Head of caudate nucleus (tissue), 42 donors: Measurements from ENCODE around the gene ACYP1.

Experiments used
- DNase-seq, 42 donors: peaks; one replicate each; pipeline versions ENCODE4 v3.0.0 to v3.0.0-alpha.2; 2020 to 2021; ENCODE audit warnings: mixed read lengths in 7 of 42
- intact Hi-C: fragments of 100-400 bp; cut with DNase I; formaldehyde crosslinking; loops from one replicate; pipeline ENCODE4 v1.15.0; 2022

ACYP1 gene

DNA sequence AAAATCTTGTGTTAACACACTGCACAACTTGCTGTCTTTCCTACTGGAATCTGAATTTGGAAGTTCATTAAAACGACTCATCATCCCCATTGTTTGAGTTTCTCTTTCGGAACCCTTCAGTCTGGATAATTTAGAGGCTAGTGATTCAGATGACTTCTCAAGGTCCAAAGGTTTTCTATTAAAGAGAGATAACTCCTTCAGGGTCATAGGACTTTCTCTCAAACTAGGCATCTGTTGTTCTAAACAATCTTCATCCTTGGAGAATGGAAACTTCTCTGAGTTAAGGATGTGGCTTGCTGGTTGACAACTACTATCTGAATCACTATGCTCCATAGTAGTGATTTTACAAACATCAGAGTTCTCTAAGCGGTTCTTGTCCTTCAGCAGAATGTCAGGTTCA is 16.9 kb downstream of the ACYP1 start:
- intact Hi-C loops: no loop called here
- DNase-seq: no peak

GRCh38 chr14:75046275-75046674 is 17.5 kb downstream of the ACYP1 start:
- intact Hi-C loops: no loop called here
- DNase-seq: no peak

DNA sequence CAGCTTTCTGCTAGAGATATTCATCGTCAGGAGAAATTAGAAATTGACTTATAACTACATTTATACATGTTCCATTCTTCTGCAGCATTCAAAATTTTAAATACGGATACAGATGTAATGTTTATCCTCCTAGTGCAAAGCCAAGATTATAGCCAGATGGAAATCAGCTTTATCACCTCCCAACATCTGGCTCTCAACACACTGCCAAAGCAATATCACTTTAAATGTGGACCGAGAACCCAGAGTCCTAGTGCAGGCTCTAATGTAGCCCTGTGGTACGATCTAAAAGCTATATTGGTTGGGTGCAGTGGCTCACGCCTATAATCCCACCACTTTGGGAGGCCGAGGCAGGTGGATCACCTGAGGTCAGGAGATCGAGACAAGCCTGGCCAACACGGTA is 19.1 kb downstream of the ACYP1 start:
- intact Hi-C loops: no loop called here
- no peak for DNase-seq

DNA sequence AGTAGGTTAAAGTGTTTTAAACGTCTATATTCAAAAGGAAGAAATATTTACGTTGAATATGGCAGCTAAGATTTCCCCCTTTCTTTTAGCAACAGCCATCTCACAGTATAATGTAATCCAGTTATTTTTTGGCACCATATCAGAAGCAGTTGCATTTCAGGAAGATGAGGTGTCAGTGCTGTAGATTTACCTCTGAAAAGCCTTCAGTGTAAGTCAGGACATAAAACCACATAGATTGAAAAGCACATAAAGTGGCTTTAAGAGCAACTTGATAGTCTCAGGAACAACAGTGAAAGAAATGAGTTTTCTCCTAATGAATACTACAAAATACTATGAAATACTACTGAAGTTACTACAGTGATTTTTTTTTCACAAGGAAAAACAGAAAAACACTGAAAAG is 19.5 kb downstream of the ACYP1 start:
- DNase-seq: no peak
- intact Hi-C loops: no loop called here

DNA sequence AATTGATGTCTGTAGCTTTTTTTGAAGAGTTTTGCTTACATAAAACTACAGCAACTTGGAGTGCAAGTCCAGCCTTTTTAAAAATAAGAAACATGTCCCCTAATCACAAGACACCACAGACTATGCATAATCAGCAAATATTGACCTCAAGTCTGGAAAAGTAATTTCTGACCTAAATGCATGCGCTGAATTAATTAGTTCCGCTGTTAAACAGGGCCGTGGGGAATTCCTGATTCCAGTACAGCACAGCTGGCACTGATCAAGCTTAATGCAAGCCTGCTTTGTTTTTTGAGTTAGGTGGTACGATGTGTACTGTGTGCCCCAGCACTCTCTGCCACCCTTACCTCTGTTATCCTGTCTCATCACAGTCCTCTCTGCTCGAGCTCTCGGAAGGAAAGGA is 21.8 kb downstream of the ACYP1 start:
- intact Hi-C loops: no loop called here
- DNase-seq: no peak

GRCh38 chr14:75041613-75042012 is 22.2 kb downstream of the ACYP1 start:
- DNase-seq: no peak
- intact Hi-C loops: no loop called here

- DNase-seq: no peak
- intact Hi-C loops: no loop called here
Observed at GRCh38 chr14:75040959-75041358, 22.9 kb downstream of the ACYP1 start.

DNA sequence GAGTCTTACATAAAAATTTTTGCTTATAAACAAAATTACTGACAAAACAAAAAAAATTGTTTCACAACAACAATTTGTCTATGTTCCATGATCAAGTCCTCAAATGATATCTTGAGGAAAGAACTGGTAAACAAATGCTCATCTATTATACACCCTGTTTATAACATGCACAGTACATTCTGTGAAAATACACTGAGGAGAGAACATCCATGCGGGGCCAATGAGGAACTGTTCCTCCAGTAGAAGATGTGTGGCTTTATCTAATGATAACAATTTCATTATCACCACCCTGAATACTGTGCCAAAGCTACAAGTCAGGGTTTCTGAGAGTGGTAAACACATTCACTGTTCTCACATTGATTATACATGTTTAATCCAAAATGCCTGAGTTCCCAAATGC is 23.3 kb downstream of the ACYP1 start:
- intact Hi-C loops: no loop called here
- no peak for DNase-seq

- intact Hi-C loops: no loop called here
Observed at GRCh38 chr14:75032939-75033338, 30.9 kb downstream of the ACYP1 start.

DNA sequence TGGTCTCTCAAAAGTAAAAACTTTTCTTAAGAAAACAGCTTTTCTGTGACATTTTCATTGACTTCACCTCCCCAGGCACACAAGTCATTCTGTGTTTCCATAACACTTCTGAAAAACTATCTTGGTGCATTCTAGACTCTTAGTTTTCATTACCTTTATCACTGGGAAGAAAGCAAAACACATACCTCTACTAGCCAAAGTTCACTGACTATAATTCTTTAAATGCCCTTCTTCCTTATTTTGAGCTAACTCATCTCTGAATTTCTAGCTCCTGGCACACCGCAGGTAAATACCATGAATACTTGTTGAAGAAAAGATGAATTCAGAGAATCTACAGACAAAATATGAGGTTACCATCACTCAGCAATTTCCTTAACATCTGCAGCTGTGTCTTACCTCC is 33.7 kb downstream of the ACYP1 start:
- intact Hi-C loops: no loop called here

More at GRCh38 chr14:75032939-75033338, 30.9 kb downstream of the ACYP1 start:
- DNase-seq: no peak

DNA sequence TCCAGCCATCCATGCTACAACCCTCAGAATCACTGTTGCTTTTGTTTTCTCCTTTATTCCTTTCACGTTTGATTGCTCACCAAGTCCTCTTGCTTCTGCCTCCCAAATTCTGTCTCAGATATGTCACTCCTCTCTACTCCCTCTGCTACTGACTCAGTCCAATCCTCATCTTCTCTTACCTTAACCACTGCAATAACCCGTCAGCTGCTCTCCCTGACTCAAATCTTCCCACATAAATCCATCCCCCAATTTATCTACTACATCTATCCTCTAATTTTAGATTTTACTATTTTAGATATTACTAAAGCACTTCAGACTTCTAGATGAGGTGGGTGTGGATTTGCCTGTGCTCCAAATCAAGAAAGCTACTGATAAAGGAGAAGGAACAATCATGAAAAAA is 37.9 kb downstream of the ACYP1 start:
- intact Hi-C loops: no loop called here
- DNase-seq: peak in 13 of 42 donors; percentile 7 to 79 (median 47)

More for the DNA sequence above, 33.7 kb downstream of the ACYP1 start:
- DNase-seq: no peak

DNA sequence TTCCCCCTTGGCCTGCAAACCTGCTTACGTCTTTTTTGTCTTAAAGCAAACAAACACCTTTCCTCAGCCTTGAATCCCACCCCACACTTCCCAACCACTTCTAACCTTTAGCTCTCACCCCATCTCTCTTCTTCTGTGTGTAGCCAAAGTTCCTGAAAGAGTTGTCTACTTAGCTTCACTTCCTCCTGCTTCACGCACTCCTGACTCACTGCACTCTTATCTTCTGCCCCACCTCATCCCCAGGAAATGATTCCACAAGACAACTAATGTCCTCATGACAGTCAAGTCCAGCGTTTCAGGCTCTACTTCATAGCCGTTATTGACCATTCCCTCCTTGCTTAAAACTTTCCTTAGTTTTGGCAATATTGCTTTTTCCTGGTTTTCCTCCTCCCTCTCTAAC is 38.7 kb downstream of the ACYP1 start:
- intact Hi-C loops: no loop called here
- no peak for DNase-seq

DNA sequence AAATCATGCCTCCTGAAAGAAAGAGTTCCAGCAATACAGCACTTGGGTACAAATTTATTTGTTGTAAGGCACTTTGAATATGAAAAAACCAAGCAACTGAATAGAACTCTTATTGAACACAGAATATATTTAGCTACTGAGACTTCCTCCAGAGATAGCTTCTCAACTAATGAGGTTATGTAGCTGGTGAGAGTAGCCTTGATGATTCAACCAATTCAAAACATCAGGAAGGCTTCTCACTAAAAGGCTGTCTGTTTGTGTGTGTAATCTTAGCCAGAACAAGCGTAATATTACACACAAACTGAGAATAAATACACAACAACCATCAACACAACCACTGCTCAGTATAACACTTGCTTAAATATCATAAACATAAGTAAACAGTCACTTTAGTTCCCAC is 40.7 kb downstream of the ACYP1 start:
- intact Hi-C loops: no loop called here
- no peak for DNase-seq

GRCh38 chr14:75022655-75023054 is 41.2 kb downstream of the ACYP1 start:
- no peak for DNase-seq
- intact Hi-C loops: no loop called here

GRCh38 chr14:75018694-75019093 is 45.1 kb downstream of the ACYP1 start:
- intact Hi-C loops: no loop called here
- no peak for DNase-seq

DNA sequence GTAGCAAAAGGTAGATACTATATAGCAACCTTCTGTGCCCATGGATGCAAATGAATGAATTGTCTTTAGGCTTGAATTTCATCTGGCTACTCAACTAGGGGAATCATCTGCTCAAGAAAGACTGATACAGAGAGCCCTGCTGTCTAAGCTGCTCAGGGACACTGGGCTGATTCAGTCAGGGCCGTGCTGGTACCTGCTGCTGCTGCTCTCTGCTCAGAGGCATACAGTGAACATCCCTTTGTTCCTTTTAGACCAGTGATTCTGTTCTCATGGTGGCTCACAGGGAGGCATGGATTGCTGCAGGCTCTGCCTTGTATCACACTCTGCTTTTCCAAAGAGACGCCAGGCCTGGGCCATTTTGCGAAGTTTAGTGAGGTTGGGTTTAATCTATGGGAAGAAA is 47.0 kb downstream of the ACYP1 start:
- peak in 15 of 42 donors; percentile 10 to 56 (median 27) for DNase-seq
- intact Hi-C loops: no loop called here

GRCh38 chr14:75015496-75015895 is 48.3 kb downstream of the ACYP1 start:
- no peak for DNase-seq
- intact Hi-C loops: no loop called here

DNA sequence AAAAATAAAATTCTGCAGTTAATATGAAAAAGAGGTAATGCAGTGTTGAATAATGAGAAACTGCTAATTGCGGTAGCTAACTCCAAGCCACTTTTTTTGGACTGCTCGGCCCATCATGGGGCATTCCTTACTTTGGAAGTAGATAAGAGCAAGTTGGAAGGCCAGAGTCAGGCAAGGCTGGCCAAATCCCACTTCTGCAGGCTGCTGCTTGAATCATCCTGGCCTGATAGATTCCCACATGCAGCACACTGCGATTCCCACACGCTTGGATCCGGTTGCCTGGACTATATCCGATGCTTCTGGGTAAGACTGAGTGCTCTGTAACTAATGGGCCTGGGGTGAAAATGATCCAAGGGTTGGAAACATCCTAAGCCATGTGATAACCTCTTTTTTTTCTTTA is 50.5 kb downstream of the ACYP1 start:
- intact Hi-C loops: no loop called here
- DNase-seq: no peak

DNA sequence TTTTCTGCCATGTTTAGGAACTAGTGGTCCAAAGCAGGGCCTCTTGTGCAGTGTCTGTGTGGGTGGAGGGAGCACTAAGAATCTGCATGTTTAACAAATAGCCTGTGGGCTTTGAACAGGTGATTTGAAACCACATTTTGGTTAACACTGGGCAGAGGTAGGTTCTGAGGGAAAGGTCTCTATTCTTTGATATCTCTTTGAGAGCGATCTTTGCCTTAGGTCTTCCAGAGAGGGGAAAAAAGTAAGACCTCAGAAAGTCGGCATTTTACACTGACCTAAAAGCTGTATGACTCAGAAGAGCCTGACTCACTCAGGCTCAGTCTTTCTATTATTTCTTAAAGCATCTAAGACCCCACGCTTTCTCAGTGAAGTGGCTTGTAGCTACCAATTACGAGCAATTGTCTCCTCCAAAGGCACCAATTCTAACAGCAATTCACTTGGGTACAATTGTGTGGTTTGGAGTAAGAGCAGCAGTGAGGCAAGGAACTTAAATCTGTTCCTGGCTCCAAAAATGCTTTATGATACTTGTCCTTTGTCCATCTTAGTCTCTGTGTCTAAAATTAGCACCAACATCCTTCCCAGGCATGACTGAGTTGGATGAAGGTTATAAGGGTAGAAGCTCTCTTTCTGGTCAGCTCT is 52.3 kb downstream of the ACYP1 start:
- peak in 2 of 42 donors; percentile 11 to 42 for DNase-seq
- intact Hi-C loops: no loop called here

GRCh38 chr14:75010472-75011093 is 53.2 kb downstream of the ACYP1 start:
- no peak for DNase-seq
- intact Hi-C loops: no loop called here

GRCh38 chr14:75009176-75009575 is 54.6 kb downstream of the ACYP1 start:
- intact Hi-C loops: loop anchor here (10.0 kb wide), 1 partner anchor 56 kb away; the partner anchor contains the start of genes ACYP1 and ZC2HC1C
- DNase-seq: no peak
